ENCODE results near the gene SLC30A7.
"Not testable (repeated sequence)": the region's sequence is repeated elsewhere in the genome, so short reads cannot be mapped to it uniquely, and the experiment has no call there.

SLC30A7 gene

GRCh38 chr1:100936194-100936967, 40.5 kb downstream of the SLC30A7 start:
- DNase-seq (ENCODE audit: low read depth in 2 of 2, low spot score in 1 of 2): no peak

- no peak for DNase-seq (ENCODE audit: low read depth in 2 of 2, low spot score in 1 of 2)
These were observed 45.2 kb downstream of the SLC30A7 start for GRCh38 chr1:100941098-100941527.

GRCh38 chr1:100941580-100942216, 45.8 kb downstream of the SLC30A7 start:
- DNase-seq (ENCODE audit: low read depth in 2 of 2, low spot score in 1 of 2): no peak

GRCh38 chr1:100942304-100943046, 46.6 kb downstream of the SLC30A7 start:
- no peak for DNase-seq (ENCODE audit: low read depth in 2 of 2, low spot score in 1 of 2)

GRCh38 chr1:100943533-100943932, 47.6 kb downstream of the SLC30A7 start:
- DNase-seq (ENCODE audit: low read depth in 2 of 2, low spot score in 1 of 2): no peak

- not testable (repeated sequence) for DNase-seq (ENCODE audit: low read depth in 2 of 2, low spot score in 1 of 2)
These were observed 50.2 kb downstream of the SLC30A7 start for GRCh38 chr1:100946064-100946463.

GRCh38 chr1:100947816-100948215, 51.9 kb downstream of the SLC30A7 start:
- DNase-seq (ENCODE audit: low read depth in 2 of 2, low spot score in 1 of 2): not testable (repeated sequence)

GRCh38 chr1:100948721-100949405, 53.0 kb downstream of the SLC30A7 start:
- not testable (repeated sequence) for DNase-seq (ENCODE audit: low read depth in 2 of 2, low spot score in 1 of 2)

GRCh38 chr1:100949515-100950158, 53.7 kb downstream of the SLC30A7 start:
- DNase-seq (ENCODE audit: low read depth in 2 of 2, low spot score in 1 of 2): peak in 1 of 2 donors; percentile 48

- DNase-seq (ENCODE audit: low read depth in 2 of 2, low spot score in 1 of 2): no peak
These were observed 54.4 kb downstream of the SLC30A7 start for GRCh38 chr1:100950337-100950736.

- no peak for DNase-seq (ENCODE audit: low read depth in 2 of 2, low spot score in 1 of 2)
These were observed 54.9 kb downstream of the SLC30A7 start for GRCh38 chr1:100950781-100951180.

- no peak for DNase-seq (ENCODE audit: low read depth in 2 of 2, low spot score in 1 of 2)
These were observed 56.3 kb downstream of the SLC30A7 start for GRCh38 chr1:100952104-100952745.

GRCh38 chr1:100952970-100953369, 57.1 kb downstream of the SLC30A7 start:
- not testable (repeated sequence) for DNase-seq (ENCODE audit: low read depth in 2 of 2, low spot score in 1 of 2)

GRCh38 chr1:100953960-100954730, 58.3 kb downstream of the SLC30A7 start:
- DNase-seq (ENCODE audit: low read depth in 2 of 2, low spot score in 1 of 2): no peak

- no peak for DNase-seq (ENCODE audit: low read depth in 2 of 2, low spot score in 1 of 2)
These were observed 59.4 kb downstream of the SLC30A7 start for GRCh38 chr1:100955322-100955721.

- DNase-seq (ENCODE audit: low read depth in 2 of 2, low spot score in 1 of 2): no peak
These were observed 63.7 kb downstream of the SLC30A7 start for GRCh38 chr1:100959502-100960060.

- DNase-seq (ENCODE audit: low read depth in 2 of 2, low spot score in 1 of 2): no peak
These were observed 64.2 kb downstream of the SLC30A7 start for GRCh38 chr1:100960098-100960497.

- no peak for DNase-seq (ENCODE audit: low read depth in 2 of 2, low spot score in 1 of 2)
These were observed 72.7 kb downstream of the SLC30A7 start for GRCh38 chr1:100968621-100969020.

- no peak for DNase-seq (ENCODE audit: low read depth in 2 of 2, low spot score in 1 of 2)
These were observed 73.4 kb downstream of the SLC30A7 start for GRCh38 chr1:100969327-100969726.

All from stimulated activated CD8-positive, alpha-beta memory T cell treated with anti-CD3 and anti-CD28 coated beads, Interleukin-4, amount 100 ng/mL, for 1 hour (primary cell).